Measurements from ENCODE around the gene SLC38A1.

DNA sequence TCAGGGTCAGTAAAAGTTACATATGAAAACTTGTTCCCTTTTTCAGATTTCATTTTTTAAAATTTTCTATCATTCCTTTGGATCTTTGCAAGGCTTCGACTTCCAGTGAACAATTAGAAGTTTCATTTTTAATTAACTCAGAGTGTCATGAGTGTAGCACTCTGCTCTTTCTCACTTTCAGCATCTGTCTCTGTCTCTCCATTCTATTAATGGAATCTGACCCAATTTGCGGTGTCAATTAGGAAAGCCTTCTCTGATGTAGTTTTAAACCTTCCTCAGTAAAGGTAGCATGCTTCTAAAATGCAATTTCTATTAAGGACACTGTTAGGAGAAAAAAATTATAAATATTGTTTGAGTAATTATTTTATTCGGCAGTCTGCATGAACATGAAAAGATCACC is 68.3 kb downstream of the SLC38A1 start:
- TF ChIP-seq EZH2 (IDR thresholded peaks at IDR 0.05; ENCODE audit: insufficient read depth, poor library complexity, severe bottlenecking) (no peak), EZH2phosphoT487 (IDR thresholded peaks at IDR 0.05; ENCODE audit: insufficient read depth, low read depth) (no peak)
